ENCODE data around the gene TIGIT. TPM values are rescaled to one million over a fixed set of nuclear protein-coding genes. Genes with fewer than 3 reads are reported as not detected.

TIGIT gene
- total RNA-seq, 1 donor from 2014 or later = not detected

DNA sequence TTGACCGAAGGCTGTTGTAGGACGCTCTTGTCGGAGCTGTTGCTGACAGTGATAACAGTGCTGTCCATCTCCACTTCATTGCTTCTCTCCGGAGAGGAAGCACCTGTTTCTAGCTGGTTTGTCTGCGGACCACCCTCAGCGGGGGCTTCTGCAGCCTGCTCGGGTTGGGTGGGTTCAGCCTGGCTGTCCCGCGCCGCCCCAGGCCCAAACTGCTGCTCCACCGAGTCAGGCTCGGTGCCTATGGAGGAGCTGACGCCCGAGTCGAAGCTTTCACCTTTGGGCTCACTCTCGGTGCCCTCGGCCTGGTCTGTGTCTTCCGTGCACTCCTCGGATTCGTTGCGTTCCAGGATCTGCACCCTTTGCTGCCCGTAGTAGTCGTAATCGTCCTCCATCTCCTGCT lies 56.9 kb downstream of the TIGIT start:
- no peaks in the 10 kb centered on the region for H3K27me3 Mint-ChIP-seq
- no peak for DNase-seq (ENCODE audit: low spot score, unreplicated experiment)
- H3K36me3 Mint-ChIP-seq (ENCODE audit: insufficient read depth) = peaks cover 21% of the 10 kb centered on the region
- TF ChIP-seq, protein P1, sequence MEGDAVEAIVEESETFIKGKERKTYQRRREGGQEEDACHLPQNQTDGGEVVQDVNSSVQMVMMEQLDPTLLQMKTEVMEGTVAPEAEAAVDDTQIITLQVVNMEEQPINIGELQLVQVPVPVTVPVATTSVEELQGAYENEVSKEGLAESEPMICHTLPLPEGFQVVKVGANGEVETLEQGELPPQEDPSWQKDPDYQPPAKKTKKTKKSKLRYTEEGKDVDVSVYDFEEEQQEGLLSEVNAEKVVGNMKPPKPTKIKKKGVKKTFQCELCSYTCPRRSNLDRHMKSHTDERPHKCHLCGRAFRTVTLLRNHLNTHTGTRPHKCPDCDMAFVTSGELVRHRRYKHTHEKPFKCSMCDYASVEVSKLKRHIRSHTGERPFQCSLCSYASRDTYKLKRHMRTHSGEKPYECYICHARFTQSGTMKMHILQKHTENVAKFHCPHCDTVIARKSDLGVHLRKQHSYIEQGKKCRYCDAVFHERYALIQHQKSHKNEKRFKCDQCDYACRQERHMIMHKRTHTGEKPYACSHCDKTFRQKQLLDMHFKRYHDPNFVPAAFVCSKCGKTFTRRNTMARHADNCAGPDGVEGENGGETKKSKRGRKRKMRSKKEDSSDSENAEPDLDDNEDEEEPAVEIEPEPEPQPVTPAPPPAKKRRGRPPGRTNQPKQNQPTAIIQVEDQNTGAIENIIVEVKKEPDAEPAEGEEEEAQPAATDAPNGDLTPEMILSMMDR (IDR thresholded peaks at IDR 0.05; ENCODE audit: unreplicated experiment) = no peak
- H3K4me3 Mint-ChIP-seq (ENCODE audit: low read depth) = no peak overlapping the region
- H3K9me3 Mint-ChIP-seq (ENCODE audit: low read depth) = no peaks in the 10 kb centered on the region
- no peak overlapping the region for H3K27ac Mint-ChIP-seq
- H3K4me1 Mint-ChIP-seq (ENCODE audit: low read depth) = peaks cover 2% of the 10 kb centered on the region

DNA sequence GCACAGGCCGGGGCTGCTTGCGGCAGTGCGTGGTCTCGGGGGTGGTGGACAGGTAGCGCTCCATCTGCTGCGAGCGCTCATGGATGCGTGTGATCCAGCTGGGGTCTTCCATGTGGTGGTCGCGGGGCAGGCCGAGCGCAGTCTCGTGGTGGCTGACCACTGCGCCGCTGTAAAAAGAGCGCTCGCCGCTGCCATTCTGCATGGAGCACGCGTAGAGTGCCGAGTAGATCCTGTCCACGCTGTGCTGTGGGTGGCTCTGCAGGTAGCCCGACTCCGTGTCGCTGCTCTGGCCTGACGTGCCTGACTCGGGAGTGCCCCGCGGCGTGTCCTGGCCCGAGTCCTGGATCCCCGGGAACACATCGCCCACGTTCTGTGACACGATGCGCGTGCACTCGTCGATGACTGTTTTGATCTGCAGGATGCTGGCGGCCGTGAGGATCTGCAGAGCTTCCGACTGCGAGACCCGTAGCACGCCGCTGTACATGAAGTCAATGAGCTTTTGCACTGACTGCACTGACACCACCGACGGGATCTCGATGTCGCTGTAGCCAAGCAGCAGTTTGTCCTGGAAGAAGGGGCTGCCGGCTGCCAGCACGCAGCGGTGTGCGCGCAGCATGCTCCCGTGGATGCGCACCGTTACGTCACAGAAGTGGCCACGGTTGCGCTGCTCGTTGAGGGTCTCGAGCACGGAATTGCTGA lies 57.4 kb downstream of the TIGIT start:
- Mint-ChIP-seq H3K27ac (no peak overlapping the region), H3K36me3 (ENCODE audit: insufficient read depth) (peaks cover 21% of the 10 kb centered on the region), H3K9me3 (ENCODE audit: low read depth) (no peaks in the 10 kb centered on the region), H3K4me3 (ENCODE audit: low read depth) (no peak overlapping the region), H3K4me1 (ENCODE audit: low read depth) (peaks cover 2% of the 10 kb centered on the region), H3K27me3 (no peaks in the 10 kb centered on the region)
- TF ChIP-seq, protein P1 (IDR thresholded peaks at IDR 0.05; ENCODE audit: unreplicated experiment) = no peak
- DNase-seq (ENCODE audit: low spot score, unreplicated experiment) = no peak

DNA sequence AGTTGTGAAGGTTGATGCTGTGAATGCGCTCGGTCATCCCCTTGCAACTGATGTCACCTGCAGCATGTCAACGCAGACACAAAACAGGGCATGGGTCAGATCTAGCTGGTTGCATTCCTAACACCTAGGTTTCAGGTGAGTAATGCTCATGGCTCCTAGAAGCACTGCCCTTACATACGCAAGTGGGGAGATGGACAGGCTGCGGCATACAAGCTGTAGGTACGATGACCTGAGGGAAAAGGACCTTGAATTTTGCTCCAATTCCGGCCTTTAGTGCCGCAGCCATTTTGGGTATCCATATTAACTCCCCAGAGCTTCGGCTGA lies 58.0 kb downstream of the TIGIT start:
- H3K27ac Mint-ChIP-seq = no peak overlapping the region
- H3K4me3 Mint-ChIP-seq (ENCODE audit: low read depth) = no peak overlapping the region
- peaks cover 2% of the 10 kb centered on the region for H3K4me1 Mint-ChIP-seq (ENCODE audit: low read depth)
- H3K36me3 Mint-ChIP-seq (ENCODE audit: insufficient read depth) = peaks cover 21% of the 10 kb centered on the region
- no peak for DNase-seq (ENCODE audit: low spot score, unreplicated experiment)
- H3K9me3 Mint-ChIP-seq (ENCODE audit: low read depth) = no peaks in the 10 kb centered on the region
- TF ChIP-seq, protein P1 (IDR thresholded peaks at IDR 0.05; ENCODE audit: unreplicated experiment) = no peak
- no peaks in the 10 kb centered on the region for H3K27me3 Mint-ChIP-seq

DNA sequence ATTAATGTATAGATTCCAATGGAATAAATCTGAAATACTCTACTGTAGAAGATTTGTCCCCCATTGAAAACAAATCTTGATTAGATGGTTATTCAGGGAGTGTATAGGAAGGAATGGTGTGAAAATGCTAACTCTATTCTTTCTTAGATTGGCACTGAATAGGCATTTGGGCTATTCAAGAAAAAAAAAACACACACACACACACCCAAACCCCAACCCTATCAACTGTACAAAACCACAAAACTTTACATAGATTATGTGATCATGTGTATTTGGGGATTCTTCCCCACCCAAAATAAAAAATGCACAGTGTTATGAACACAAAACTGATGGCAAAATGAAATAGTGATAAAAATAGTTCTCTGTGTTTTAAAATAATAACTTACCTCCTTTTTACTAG lies 61.8 kb downstream of the TIGIT start:
- peaks cover 2% of the 10 kb centered on the region for H3K4me1 Mint-ChIP-seq (ENCODE audit: low read depth)
- H3K27me3 Mint-ChIP-seq = no peaks in the 10 kb centered on the region
- no peak overlapping the region for H3K4me3 Mint-ChIP-seq (ENCODE audit: low read depth)
- DNase-seq (ENCODE audit: low spot score, unreplicated experiment) = no peak
- TF ChIP-seq, protein P1 (IDR thresholded peaks at IDR 0.05; ENCODE audit: unreplicated experiment) = no peak
- H3K27ac Mint-ChIP-seq = no peak overlapping the region
- H3K9me3 Mint-ChIP-seq (ENCODE audit: low read depth) = no peaks in the 10 kb centered on the region
- H3K36me3 Mint-ChIP-seq (ENCODE audit: insufficient read depth) = peaks cover 15% of the 10 kb centered on the region

DNA sequence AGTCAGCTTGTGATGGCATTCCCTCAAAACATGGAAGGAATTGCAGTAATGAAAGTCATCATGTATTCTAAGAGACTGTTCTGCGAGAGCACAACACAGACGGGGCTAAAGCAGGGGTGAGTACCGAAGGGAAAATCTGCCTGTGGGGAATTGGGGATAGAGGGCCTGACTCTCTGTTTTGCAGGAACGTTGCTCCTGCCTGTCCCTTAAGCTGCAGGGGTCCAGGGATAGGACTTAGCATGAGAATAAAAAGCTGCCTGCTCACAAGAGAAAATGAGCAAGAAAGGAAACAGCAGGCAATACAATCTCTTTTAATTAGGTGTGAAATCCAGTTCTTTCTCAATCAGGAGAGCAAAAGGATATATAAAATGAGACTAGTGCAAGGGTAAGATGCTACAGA lies 62.2 kb downstream of the TIGIT start:
- no peak for DNase-seq (ENCODE audit: low spot score, unreplicated experiment)
- peaks cover 11% of the 10 kb centered on the region for H3K36me3 Mint-ChIP-seq (ENCODE audit: insufficient read depth)
- H3K27ac Mint-ChIP-seq = no peak overlapping the region
- TF ChIP-seq, protein P1 (IDR thresholded peaks at IDR 0.05; ENCODE audit: unreplicated experiment) = no peak
- peaks cover 2% of the 10 kb centered on the region for H3K4me1 Mint-ChIP-seq (ENCODE audit: low read depth)
- H3K9me3 Mint-ChIP-seq (ENCODE audit: low read depth) = no peaks in the 10 kb centered on the region
- no peaks in the 10 kb centered on the region for H3K27me3 Mint-ChIP-seq
- H3K4me3 Mint-ChIP-seq (ENCODE audit: low read depth) = no peak overlapping the region

All from progenitor cell of endocrine pancreas (in vitro differentiated cells).